Measurements from ENCODE around the gene PACSIN1.

The PACSIN1 gene, protein sequence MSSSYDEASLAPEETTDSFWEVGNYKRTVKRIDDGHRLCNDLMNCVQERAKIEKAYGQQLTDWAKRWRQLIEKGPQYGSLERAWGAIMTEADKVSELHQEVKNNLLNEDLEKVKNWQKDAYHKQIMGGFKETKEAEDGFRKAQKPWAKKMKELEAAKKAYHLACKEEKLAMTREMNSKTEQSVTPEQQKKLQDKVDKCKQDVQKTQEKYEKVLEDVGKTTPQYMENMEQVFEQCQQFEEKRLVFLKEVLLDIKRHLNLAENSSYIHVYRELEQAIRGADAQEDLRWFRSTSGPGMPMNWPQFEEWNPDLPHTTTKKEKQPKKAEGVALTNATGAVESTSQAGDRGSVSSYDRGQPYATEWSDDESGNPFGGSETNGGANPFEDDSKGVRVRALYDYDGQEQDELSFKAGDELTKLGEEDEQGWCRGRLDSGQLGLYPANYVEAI
- total RNA-seq, result 0.13 to 1.3 reads per million in 2 experiments

DNA sequence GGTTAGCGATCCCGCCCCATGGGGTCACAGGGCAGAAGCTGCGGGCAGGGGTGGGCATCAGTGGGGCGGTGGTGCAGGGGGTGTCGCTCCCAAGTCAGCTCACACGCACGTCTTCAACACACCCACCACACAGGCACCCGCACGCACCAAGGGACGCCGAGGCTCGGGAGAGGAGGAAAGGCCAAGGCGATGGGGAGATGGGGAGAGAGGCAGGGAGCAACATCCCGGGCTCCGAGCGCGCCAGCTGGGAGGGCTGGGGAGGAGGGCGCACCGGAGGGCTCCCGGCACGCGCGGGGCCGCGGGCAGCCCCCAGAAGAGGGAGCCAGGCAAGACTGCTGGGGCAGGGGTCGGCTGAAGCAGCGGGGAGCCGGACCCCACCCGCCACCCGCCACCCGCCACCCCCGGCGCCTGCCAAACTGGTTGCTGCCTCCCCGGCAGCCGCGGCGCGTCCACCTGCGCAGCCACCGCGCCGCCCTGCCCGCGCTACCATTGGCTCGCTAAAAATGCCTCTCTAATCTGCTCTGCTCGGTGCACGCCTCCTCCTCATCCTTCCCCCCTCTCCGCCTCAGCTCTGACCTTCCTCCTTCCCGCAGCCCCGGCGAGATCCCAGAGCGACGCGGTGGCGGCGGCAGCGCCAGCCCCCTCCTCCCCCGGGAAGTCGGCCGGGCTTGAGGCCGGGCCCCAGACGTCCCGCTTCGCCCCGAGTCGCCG, at the start of gene PACSIN1:
TSS of gene PACSIN1 (plus strand) at position 546 of the 711 bp plus-strand sequence. CDS start 60,230 bp downstream, outside the sequence.
- no peak for DNase-seq (ENCODE audit: low read depth)

DNA sequence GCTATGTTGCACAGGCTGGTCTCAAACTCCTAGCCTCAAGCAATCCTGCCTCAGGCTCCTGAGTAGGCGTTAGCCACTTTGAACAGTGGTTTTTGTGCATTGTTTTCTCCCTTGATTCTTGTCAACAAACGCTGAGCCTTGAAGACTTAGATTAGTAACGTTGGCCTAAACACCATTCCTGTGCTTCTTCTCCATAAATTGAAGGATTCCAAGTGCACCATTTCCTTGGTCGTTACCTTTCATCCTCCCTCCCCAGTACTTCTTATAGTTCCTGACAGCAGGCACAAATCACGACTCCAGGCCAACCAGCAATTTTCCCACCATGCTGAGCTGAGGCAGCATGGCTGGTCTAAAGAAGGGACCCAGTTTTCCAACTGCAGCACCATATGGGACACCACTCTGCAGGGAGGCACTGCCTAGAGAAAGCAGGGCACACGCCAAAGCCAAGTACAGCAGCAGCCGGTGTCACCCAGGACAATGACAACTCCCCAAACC, 49.0 kb upstream of the PACSIN1 start:
- no peak for DNase-seq (ENCODE audit: low read depth)

DNA sequence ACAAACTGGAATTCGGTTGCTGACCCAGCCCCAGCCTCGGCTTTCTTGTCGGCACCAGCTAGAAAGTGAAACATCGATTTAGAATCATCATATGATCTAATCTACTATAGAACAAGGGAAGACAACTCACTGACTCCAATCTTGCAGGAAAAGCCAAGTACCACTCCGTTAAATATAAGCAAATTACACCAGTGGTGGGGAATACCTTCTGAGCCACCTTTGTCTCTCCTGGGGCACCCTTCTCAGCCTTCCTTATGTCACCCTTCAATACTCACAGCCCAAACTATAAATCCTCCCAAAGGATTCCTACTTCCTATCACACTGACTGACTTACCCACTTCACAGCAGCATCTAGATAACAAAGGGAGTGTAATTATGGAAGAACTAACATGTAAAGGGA, 47.5 kb upstream of the PACSIN1 start:
- DNase-seq (ENCODE audit: low read depth), result no peak

DNA sequence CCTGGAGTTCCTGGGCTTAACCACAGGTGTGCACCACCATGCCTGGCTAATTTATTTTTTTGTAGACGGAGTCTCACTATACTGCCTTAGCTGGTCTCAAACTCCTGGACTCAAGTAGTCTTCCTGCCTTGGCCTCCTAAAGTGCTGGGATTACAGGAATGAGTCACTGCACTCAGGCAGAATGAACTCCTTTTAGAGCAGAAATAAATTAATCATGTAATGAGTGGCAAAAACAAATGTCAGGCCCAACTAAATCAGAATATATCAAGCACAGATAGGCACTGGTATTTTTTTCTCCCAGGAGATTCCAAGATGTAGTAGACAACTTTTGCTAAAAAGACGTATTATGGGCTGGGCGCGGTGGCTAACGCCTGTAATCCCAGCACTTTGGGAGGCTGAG, 42.6 kb upstream of the PACSIN1 start:
- DNase-seq (ENCODE audit: low read depth), result no peak

DNA sequence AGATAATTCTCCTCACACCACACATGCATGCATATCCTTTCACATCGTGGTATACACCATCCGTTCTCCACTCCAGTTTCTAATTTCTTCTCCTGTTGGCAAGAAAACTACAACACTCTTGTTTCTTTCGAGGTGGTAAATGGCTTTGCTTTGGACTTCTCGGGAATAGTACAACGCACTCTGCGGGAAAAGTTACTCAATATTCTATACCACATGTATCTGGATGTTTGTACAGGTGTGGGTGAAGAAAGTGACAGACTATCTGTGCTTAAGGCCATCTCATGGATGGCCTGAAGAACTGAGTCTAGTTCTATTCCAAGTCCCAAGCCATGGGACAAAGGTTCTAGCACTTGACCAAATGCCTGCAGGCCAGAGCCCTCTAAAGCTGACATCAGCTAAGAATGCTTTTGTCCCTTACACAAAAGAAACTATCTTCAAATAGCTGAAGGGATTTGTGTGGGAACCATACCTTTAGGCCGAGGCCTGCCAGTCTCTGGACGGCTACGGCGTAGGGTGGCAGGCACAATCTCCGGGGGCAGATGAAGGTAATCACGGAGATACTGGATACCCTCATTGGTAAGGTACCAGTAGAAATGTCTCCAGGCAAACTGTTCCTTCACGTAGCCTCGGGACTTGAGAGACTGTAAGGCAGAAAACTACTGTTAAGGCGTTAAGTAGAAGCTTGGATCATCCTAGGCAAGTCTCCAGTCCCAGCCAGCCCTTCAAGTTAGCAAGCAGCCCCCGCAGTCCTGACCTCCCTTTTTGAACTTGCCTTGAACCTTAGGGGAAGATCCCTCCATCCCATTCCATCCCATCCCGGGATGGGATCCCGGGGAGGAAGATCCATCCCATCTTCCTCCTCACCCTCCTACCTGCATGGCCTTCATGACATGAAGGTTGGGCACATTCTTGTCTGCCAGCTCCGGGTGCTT, 41.4 kb upstream of the PACSIN1 start:
- no peak for DNase-seq (ENCODE audit: low read depth)

DNA sequence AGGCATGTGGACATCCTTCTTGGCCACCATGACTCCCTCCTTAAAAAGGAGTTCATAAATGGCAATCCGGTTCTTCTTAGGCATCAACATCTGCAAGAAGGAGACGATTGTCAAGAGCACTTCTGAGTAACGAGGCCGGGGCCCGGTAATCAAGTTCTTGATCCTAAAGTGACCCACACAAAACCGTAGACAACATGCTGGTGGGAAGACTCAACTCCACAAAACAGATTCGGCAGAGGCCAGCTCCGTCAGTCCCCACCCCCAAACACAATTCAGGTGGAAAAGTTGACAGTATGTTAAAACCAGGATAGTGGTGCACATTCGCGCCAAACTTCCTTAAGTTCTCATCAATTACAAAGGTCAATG, 40.8 kb upstream of the PACSIN1 start:
- no peak for DNase-seq (ENCODE audit: low read depth)

DNA sequence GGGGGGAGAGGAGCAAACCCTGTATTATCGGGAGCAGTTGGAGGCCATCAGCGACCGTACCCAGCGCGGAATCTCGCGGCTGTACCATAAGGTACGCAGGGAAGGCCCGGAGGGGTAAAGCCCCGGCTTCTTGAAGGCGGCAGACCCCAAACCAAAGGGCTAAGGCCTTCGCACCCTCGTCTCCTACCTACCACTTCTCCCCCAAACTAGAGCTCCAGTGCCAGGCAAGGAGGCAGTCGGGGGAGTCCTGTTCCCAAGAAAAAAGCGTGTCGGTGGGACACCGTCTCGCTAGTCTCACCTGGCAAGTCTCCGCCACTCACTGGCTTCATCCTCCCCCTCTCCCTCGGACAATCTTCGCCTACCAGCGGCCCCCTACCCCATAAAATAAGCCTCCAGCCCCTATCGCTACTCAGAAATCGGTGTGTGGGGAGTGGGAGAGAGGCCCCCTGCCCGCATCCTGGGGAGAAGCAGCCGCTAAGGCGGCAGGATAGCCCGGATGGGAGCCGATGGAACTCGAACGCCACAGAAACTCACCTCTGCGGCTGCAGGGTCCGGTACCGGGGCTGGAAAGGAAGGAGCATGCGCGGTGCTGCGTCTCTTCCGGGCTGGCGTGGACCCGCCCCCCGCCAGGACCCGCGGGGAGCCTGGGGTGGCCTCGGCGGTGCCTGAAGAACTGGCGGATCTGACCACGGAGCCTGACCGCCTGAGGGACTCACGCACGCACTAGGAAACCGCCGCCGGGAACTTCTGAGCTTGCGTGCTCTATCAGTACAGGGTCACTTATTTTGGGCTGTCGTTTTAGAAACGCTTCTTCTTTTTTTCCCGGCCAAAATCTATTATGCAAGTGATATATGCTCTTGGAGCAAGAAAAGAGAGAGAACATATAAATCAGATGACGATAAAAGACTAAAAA, 40.1 kb upstream of the PACSIN1 start, which contains the start of gene RPS10:
TSS of gene RPS10 (minus strand) at position 572 of the 913 bp plus-strand sequence. CDS start 848 bp downstream, outside the sequence.
- DNase-seq (ENCODE audit: low read depth), result peak; percentile 79

DNA sequence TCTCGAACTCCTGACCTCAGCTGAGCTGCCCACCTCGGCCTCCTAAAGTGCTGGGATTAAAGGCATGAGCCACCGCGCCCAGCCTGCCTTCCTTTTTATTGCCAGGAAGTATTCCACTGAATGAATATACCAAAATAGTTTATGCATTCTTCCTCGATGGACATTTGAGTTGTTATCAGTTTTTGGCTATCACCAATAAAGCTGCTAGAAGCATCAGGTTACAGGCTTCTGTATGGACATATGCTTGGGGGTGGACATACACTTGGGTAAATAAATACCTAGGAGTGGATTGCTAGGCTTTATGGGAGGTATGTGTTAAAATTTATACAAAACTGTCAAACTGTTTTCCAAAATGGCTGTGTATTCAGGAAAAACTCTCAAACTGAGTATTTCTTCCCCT, 30.0 kb upstream of the PACSIN1 start:
- DNase-seq (ENCODE audit: low read depth), result no peak

DNA sequence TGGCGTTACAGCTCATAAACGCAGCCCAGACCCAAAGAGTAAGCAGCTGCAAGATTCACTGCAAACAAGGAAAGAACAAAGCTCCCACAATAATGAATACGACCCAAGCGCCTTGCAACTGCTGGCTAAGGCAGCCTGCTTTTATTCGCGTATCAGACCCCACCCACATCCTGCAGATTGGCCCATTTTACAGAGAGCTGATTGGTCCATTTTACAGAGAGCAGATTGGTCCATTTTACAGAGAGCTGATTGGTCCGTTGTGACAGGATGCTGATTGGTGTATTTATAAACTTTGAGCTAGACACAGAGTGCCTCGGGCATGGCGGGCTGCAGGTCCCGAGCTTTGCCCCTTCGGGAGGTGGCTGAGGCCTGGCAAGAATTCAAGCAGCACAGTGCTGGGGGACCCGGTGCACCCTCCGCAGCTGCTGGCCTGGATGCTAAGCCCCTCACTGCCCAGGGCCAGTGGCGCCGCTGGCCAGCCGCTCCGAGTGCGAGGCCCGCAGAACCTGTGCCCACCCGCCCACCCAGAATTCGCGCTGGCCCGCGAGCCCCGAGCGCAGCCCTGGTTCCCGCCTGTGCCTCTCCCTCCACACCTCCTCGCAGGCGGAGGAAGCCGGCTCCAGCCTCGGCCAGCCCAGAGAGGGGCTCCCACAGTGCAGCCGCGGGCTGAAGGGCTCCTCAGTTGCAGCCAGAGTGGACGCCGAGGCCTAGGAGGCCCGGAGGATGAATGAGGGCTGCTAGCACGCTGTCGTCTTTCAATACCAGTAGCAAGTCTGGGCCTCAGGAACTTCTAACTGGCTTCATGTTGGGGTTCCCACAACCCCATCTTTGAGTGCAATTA, 28.9 kb upstream of the PACSIN1 start:
- DNase-seq (ENCODE audit: low read depth), result no peak

DNA sequence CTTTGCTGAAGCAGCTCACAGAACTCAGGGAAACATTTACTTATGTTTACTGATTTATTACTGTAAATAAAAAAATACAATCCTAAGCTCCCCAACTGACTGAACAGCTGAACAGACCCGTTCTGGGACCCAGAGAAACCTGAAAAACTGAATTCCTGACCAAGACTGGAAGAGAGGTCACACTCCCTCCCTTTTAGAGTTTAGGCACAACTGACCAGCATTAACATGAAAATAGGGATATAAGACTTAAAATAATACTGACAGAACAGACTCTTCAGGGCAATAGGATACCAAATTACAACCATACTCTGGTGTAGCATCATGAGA, 28.3 kb upstream of the PACSIN1 start:
- DNase-seq (ENCODE audit: low read depth), result no peak

DNA sequence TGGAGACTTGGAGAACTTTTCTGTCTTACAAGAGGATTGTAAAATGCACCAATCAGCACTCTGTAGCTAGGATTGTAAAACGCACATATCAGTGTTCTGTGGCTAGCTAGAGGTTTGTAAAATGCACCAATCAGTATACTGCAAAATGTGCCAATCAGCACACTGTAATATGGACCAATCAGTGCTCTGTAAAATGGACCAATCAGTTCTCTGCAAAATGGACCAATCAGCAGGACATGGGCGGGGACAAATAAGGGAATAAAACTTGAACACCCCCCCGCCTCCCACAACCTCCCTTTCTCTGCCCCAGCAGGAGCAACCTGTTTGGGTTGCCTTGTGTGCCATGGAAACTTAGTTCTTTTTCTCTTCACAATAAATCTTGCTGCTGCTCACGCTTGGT, 27.2 kb upstream of the PACSIN1 start:
- DNase-seq (ENCODE audit: low read depth), result no peak

DNA sequence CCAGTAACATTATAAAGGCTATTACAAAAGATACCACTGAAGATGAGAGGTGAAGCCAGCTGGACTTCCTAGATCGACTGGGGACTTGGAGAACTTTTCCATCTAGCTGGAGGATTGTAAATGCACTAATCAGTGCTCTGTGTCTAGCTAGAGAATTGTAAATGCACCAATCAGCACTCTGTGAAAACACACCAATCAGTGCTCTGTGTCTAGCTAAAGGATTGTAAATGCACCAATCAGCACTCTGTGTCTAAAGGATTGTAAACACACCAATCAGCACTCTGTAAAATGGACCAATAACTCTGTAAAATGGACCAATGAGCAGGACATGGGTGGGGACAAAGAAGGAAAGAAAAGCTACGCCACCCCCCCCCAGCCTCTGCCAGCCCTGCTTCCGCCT, 26.4 kb upstream of the PACSIN1 start:
- no peak for DNase-seq (ENCODE audit: low read depth)

DNA sequence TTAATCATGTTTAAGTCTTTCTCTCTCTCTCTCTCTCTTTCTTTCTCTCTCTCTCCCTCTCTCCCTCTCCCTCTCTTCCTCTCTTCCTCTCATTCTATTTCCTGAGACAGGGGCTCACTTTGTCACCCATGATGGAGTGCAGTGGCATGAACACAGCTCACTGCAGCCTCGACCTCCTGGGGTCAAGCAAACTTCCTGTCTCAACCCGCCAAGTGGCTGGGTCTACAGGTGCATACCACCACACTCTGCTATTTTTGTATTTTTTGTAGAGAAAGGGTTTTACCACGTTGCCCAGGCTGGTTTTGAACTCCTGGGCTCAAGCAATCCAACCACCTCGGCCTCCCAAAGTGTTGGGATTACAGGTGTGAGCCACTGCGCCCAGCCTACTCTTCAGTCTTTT, 24.4 kb upstream of the PACSIN1 start:
- no peak for DNase-seq (ENCODE audit: low read depth)

DNA sequence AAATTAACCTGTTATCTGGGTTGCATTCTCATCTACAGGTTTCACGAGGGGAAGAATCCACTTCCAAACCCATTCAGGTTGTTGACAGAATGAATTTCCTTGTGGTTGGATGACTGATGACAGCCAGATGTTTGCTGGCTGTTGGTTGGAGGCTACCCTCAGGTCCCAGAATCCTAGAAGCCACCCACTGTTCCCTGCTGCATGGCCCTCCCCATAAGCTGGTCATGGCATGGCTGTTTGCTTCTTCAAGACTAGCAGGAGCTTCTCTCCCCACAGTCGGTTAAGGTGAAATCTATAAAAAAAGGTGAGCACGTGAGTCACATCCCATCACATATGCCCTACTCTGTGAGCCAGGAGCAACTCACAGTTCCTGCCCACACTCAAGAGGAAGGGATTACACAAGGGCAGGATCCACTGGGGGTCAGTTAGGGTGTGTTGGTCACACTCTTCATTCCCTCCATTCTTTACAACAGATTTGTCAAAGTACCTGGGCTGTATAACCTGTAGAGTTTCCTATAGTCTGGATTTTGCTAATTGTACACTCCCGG, 20.5 kb upstream of the PACSIN1 start:
- no peak for DNase-seq (ENCODE audit: low read depth)

DNA sequence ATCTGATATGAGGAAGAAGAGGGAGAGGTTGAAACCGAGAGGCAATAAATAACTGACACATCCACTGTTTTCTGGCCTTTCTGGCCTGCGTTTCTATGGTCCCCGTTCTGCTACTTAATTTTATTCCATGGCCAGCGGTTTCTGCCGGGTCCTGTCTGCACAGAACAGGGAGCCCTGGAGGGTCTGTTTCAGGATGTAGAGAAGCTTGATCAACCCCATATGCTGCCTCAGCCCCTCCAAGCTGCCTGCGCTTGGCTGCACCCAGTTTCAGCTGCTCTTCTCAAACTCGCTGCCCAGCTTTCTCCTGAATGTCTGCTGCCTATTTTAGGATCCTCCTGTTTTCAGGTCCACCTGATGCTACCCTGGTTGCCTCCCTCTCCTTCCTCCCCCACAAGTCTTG, 18.5 kb upstream of the PACSIN1 start:
- DNase-seq (ENCODE audit: low read depth), result no peak

DNA sequence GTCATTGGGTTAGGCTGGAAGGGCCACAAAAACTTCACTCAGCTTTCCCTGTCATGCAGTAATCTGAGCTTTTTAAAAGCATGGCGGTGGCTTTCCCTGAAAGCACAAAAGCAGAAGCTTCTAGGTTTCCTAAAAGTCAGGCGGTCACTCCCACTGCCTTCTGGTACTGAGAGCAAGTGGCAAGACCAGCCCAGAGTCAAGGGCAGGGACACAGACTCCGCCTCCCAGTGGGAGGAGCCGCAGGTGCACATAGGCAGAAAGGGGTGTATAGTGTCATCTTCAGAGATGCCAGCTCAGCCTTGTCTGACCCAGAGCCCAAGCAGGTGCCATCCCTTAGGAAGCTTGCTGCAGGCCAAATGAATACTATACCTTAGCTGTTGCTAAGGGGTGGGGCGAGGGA, 18.0 kb upstream of the PACSIN1 start:
- no peak for DNase-seq (ENCODE audit: low read depth)

DNA sequence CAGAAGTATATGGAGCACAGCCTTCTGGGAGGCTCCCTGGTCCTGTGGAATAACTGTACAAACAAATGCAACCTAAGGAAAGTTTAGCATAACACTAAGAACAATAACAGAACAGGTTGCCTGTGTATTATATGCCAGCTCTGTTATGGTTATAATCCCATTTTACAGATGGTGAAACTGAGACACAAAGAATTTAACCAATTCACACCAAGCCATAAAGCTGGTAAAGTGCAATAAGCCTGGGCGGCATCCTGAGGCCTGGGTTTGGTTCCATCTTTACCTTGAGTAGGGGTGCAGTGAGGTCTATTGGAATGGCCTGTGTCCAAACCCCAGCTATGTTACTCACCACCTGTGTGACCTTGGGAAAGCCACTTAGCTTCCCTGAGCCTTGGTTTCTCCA, 14.7 kb upstream of the PACSIN1 start:
- no peak for DNase-seq (ENCODE audit: low read depth)

DNA sequence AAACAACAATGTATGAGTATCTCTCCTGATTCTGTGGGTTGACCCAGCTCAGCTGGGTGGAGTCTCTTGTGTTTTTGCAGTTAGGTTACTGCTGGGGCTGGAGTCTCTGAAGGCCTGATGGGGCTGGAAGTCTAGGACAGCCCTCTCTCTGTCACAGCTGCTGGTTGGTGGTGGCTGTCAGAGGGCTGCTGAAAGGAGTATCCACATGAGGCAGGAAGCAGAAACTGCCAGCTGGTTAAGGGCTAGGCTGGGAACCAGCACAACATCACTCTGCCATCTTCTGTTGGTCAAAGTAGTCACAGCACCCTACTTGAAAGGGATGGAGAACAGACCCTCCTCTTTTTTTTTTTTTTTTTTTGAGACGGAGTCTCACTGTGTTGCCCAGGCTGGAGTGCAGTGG, 10.0 kb upstream of the PACSIN1 start:
- DNase-seq (ENCODE audit: low read depth), result no peak

DNA sequence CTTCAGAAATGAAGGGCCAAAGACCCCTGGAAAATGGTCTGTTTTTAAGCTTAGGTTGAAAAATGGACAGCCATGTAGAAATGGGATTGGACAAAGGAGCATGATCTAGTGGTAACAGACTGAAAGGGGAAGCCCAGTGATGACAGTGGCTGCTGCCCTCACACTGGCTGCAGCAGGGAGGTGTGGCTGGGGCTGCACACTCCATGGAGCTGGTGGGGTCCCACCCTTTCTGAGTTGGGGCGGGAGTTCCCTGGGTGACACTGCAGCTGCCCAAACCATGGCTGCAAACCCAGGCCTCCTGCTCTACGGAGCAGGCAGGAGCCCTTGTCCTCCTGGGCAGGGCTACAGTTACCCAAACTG, 8.5 kb upstream of the PACSIN1 start:
- DNase-seq (ENCODE audit: low read depth), result no peak

Data from T follicular helper cell (primary cell).